ENCODE data around the gene IFT122.

IFT122 gene

DNA sequence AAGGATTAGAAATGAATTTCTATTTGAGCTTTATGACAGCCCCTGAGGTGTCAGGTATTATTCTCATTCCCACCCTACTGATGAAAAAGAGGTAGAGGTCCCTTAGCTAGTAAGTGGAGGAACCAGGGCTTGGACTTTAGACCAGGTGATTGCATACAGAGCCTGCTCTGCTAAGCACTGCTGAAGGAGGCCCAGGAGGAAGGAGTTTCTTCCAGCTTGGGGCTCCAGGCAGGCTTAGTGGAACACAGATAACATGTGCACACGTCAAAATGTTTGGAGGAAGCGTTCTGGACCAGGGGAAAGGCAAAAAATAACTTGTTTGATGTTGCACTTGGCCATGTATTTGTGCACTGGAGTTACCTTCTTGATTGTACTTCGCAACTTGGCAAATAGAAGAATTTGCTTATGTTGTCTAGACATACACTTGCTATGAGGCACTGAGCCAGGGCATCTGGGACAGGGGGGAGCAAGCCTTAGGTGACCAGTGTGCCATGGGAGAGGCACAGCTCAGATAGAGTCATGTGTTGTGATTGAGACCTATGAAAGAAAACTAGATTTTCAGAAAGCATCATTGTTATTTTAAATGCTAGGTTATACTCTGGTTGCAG, 22.4 kb downstream of the IFT122 start:
- Histone ChIP-seq H4K20me1 (ENCODE audit: insufficient read depth, low read length) (no peaks in the 10 kb centered on the region), H3K27me3 (ENCODE audit: insufficient read depth, low read length) (no peaks in the 10 kb centered on the region), H2AFZ (ENCODE audit: low read length) (no peak overlapping the region), H3K9me2 (ENCODE audit: low read depth, low read length) (no peaks in the 10 kb centered on the region), H3K27ac (ENCODE audit: low read depth, low read length, poor library complexity, severe bottlenecking) (no peak overlapping the region), H3K79me2 (ENCODE audit: insufficient read depth, low read length) (no peaks in the 10 kb centered on the region), H3K4me1 (ENCODE audit: insufficient read depth, low read length, severe bottlenecking) (no peaks in the 10 kb centered on the region), H3K4me2 (ENCODE audit: low read length) (no peak overlapping the region), H3F3A (ENCODE audit: insufficient read depth, low read length) (no peaks in the 10 kb centered on the region), H3K9ac (ENCODE audit: low read length) (no peak overlapping the region), H3K4me3 (ENCODE audit: low read depth, low read length, poor library complexity, severe bottlenecking) (no peak overlapping the region), H3K9me3 (ENCODE audit: low read length) (no peaks in the 10 kb centered on the region), H3K36me3 (ENCODE audit: insufficient read depth, low read length) (peaks cover 7% of the 10 kb centered on the region; the same call in 1 of the 2 replicates)
- no peak for TF ChIP-seq EZH2 (IDR thresholded peaks at IDR 0.05; ENCODE audit: borderline replicate concordance, low read length)
- TF ChIP-seq, protein P1, sequence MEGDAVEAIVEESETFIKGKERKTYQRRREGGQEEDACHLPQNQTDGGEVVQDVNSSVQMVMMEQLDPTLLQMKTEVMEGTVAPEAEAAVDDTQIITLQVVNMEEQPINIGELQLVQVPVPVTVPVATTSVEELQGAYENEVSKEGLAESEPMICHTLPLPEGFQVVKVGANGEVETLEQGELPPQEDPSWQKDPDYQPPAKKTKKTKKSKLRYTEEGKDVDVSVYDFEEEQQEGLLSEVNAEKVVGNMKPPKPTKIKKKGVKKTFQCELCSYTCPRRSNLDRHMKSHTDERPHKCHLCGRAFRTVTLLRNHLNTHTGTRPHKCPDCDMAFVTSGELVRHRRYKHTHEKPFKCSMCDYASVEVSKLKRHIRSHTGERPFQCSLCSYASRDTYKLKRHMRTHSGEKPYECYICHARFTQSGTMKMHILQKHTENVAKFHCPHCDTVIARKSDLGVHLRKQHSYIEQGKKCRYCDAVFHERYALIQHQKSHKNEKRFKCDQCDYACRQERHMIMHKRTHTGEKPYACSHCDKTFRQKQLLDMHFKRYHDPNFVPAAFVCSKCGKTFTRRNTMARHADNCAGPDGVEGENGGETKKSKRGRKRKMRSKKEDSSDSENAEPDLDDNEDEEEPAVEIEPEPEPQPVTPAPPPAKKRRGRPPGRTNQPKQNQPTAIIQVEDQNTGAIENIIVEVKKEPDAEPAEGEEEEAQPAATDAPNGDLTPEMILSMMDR (IDR thresholded peaks at IDR 0.05; ENCODE audit: low read length) = no peak

DNA sequence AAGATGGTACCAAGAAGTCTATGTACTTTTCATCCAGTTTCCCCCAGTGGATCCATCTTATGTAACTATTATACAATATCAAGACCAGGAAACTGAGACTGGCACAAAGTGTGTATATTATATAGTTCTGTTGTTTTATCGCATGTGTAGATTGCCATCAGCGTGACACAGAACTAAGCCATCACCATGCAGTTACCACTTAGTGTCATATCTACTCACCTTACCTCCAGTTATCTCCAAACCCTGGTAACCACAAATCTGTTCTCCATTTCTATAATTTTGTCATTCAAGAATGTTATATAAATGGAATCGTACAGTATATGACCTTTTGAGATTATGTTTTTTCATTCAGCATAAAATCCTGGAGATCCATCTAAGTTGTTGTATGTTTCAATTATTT, 23.1 kb downstream of the IFT122 start:
- no peaks in the 10 kb centered on the region for H3K9me2 ChIP-seq (ENCODE audit: low read depth, low read length)
- H3K9me3 ChIP-seq (ENCODE audit: low read length) = no peaks in the 10 kb centered on the region
- no peak overlapping the region for H3K27ac ChIP-seq (ENCODE audit: low read depth, low read length, poor library complexity, severe bottlenecking)
- H3K79me2 ChIP-seq (ENCODE audit: insufficient read depth, low read length) = no peaks in the 10 kb centered on the region
- H2AFZ ChIP-seq (ENCODE audit: low read length) = no peak overlapping the region
- H3K27me3 ChIP-seq (ENCODE audit: insufficient read depth, low read length) = no peaks in the 10 kb centered on the region
- H3K4me1 ChIP-seq (ENCODE audit: insufficient read depth, low read length, severe bottlenecking) = no peaks in the 10 kb centered on the region
- TF ChIP-seq, protein P1 (IDR thresholded peaks at IDR 0.05; ENCODE audit: low read length) = no peak
- no peak for TF ChIP-seq EZH2 (IDR thresholded peaks at IDR 0.05; ENCODE audit: borderline replicate concordance, low read length)
- H3K4me2 ChIP-seq (ENCODE audit: low read length) = no peak overlapping the region
- H3F3A ChIP-seq (ENCODE audit: insufficient read depth, low read length) = no peaks in the 10 kb centered on the region
- H3K36me3 ChIP-seq (ENCODE audit: insufficient read depth, low read length) = peaks cover 7% of the 10 kb centered on the region; the same call in 1 of the 2 replicates
- H3K4me3 ChIP-seq (ENCODE audit: low read depth, low read length, poor library complexity, severe bottlenecking) = no peak overlapping the region
- H4K20me1 ChIP-seq (ENCODE audit: insufficient read depth, low read length) = no peaks in the 10 kb centered on the region
- H3K9ac ChIP-seq (ENCODE audit: low read length) = no peak overlapping the region

DNA sequence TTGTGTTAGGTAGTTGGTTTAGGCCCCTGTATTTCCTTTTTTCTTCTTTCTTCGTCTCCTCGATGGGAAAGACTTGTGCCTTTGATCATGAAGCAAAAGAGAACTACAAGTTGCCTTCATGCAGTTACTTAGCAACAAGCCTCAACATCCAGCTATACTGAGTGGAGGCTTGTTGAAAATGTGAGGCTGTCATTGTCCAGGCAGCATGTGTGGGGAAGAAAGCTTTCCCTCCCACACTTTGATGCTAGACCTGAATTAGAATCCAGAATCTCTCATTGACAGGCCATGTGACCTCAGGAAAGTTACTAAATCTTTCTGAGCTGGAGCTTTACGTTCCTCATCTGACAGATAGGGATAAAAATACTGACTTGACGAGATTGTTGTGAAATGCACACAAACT, 23.7 kb downstream of the IFT122 start:
- no peaks in the 10 kb centered on the region for H3K79me2 ChIP-seq (ENCODE audit: insufficient read depth, low read length)
- H3K36me3 ChIP-seq (ENCODE audit: insufficient read depth, low read length) = peaks cover 7% of the 10 kb centered on the region; the same call in 1 of the 2 replicates
- no peaks in the 10 kb centered on the region for H3K27me3 ChIP-seq (ENCODE audit: insufficient read depth, low read length)
- no peak overlapping the region for H3K4me3 ChIP-seq (ENCODE audit: low read depth, low read length, poor library complexity, severe bottlenecking)
- H4K20me1 ChIP-seq (ENCODE audit: insufficient read depth, low read length) = no peaks in the 10 kb centered on the region
- H3K4me2 ChIP-seq (ENCODE audit: low read length) = no peak overlapping the region
- H2AFZ ChIP-seq (ENCODE audit: low read length) = no peak overlapping the region
- no peak overlapping the region for H3K27ac ChIP-seq (ENCODE audit: low read depth, low read length, poor library complexity, severe bottlenecking)
- H3F3A ChIP-seq (ENCODE audit: insufficient read depth, low read length) = no peaks in the 10 kb centered on the region
- H3K9me3 ChIP-seq (ENCODE audit: low read length) = no peaks in the 10 kb centered on the region
- TF ChIP-seq EZH2 (IDR thresholded peaks at IDR 0.05; ENCODE audit: borderline replicate concordance, low read length) = no peak
- TF ChIP-seq, protein P1 (IDR thresholded peaks at IDR 0.05; ENCODE audit: low read length) = no peak
- H3K4me1 ChIP-seq (ENCODE audit: insufficient read depth, low read length, severe bottlenecking) = no peaks in the 10 kb centered on the region
- H3K9ac ChIP-seq (ENCODE audit: low read length) = no peak overlapping the region
- H3K9me2 ChIP-seq (ENCODE audit: low read depth, low read length) = no peaks in the 10 kb centered on the region
